Measurements from ENCODE around the gene LIPE. TPM values are rescaled to one million over a fixed set of nuclear protein-coding genes. Genes with fewer than 3 reads are reported as not detected.

The LIPE gene
- total RNA-seq, 1 experiment from 2014 or later, result 10.2 TPM

GRCh38 chr19:42409477-42409876, 17.7 kb downstream of the LIPE start:
- no peaks in the 10 kb centered on the region for H3K9me3 Mint-ChIP-seq
- no peak overlapping the region for H3K4me3 Mint-ChIP-seq
- TF ChIP-seq, protein P1, sequence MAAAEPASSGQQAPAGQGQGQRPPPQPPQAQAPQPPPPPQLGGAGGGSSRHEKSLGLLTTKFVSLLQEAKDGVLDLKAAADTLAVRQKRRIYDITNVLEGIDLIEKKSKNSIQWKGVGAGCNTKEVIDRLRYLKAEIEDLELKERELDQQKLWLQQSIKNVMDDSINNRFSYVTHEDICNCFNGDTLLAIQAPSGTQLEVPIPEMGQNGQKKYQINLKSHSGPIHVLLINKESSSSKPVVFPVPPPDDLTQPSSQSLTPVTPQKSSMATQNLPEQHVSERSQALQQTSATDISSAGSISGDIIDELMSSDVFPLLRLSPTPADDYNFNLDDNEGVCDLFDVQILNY (CRISPR knock-in tag; IDR thresholded peaks at IDR 0.05), result no peak
- TF ChIP-seq TP53 (CRISPR knock-in tag; IDR thresholded peaks at IDR 0.05) (no peak), TCF7 (CRISPR knock-in tag; IDR thresholded peaks at IDR 0.05; ENCODE audit: low read depth) (no peak), EMX1 (CRISPR knock-in tag; IDR thresholded peaks at IDR 0.05) (no peak), ATF3 (CRISPR knock-in tag; conservative IDR thresholded peaks at IDR 0.05) (no peak), OVOL2 (CRISPR knock-in tag; IDR thresholded peaks at IDR 0.05; ENCODE audit: borderline replicate concordance) (no peak), RORB (CRISPR knock-in tag; IDR thresholded peaks at IDR 0.05) (no peak), FOXJ3 (CRISPR knock-in tag; IDR thresholded peaks at IDR 0.05; ENCODE audit: borderline replicate concordance) (no peak), ZNF219 (CRISPR knock-in tag; IDR thresholded peaks at IDR 0.05; ENCODE audit: borderline replicate concordance) (no peak), ZNF317 (CRISPR knock-in tag; IDR thresholded peaks at IDR 0.05; ENCODE audit: borderline replicate concordance, low read depth) (no peak), JUN (CRISPR knock-in tag; IDR thresholded peaks at IDR 0.05) (no peak)
- TF ChIP-seq, protein P2, sequence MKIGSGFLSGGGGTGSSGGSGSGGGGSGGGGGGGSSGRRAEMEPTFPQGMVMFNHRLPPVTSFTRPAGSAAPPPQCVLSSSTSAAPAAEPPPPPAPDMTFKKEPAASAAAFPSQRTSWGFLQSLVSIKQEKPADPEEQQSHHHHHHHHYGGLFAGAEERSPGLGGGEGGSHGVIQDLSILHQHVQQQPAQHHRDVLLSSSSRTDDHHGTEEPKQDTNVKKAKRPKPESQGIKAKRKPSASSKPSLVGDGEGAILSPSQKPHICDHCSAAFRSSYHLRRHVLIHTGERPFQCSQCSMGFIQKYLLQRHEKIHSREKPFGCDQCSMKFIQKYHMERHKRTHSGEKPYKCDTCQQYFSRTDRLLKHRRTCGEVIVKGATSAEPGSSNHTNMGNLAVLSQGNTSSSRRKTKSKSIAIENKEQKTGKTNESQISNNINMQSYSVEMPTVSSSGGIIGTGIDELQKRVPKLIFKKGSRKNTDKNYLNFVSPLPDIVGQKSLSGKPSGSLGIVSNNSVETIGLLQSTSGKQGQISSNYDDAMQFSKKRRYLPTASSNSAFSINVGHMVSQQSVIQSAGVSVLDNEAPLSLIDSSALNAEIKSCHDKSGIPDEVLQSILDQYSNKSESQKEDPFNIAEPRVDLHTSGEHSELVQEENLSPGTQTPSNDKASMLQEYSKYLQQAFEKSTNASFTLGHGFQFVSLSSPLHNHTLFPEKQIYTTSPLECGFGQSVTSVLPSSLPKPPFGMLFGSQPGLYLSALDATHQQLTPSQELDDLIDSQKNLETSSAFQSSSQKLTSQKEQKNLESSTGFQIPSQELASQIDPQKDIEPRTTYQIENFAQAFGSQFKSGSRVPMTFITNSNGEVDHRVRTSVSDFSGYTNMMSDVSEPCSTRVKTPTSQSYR (CRISPR knock-in tag; IDR thresholded peaks at IDR 0.05), result no peak
- no peak for ATAC-seq
- ChIA-PET POLR2A (interaction anchor here (1.1 kb wide), 1 partner anchor 11 kb away, joined by 3 read pairs; no protein-coding TSS in a partner anchor), CTCF (interaction anchor here (1.2 to 1.6 kb wide), 3 partner anchors 11 to 31 kb away, joined by 3 to 8 read pairs (median 4); no protein-coding TSS in a partner anchor)
- H3K36me3 Mint-ChIP-seq, result 0 out of 2 replicates have a peak, but pooled peaks cover 8% of the 10 kb centered on the region
- H3K4me1 Mint-ChIP-seq, result peaks cover 15% of the 10 kb centered on the region
- H3K27ac Mint-ChIP-seq, result no peak overlapping the region
- no peak for DNase-seq (ENCODE audit: low spot score)
- peaks cover 87% of the 10 kb centered on the region for H3K27me3 Mint-ChIP-seq (ENCODE audit: low read depth)

DNA sequence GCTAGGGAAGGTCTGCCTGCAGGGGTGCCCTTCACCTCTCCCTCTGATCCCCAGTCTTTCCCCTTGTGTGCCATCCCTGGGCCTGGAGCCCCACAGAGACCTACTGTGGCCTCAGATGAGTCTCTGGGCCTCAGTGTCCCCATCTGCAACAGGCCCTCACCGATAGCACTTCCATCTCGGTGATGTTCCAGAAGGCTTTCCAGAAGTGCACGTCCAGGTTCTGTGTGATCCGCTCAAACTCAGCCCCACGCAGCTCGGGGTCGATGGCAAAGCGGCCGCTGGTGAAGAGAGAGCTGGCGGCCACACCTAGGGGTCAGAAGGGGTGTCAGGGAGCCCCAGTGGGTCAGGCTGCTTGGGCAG, 19.4 kb downstream of the LIPE start:
- ChIA-PET POLR2A (interaction anchor here (1.4 kb wide), 1 partner anchor 11 kb away, joined by 4 read pairs; no protein-coding TSS in a partner anchor), CTCF (interaction anchor here (1.3 to 1.5 kb wide), 2 partner anchors 27 to 33 kb away, joined by 3 to 6 read pairs; no protein-coding TSS in a partner anchor)
- no peaks in the 10 kb centered on the region for H3K9me3 Mint-ChIP-seq
- H3K36me3 Mint-ChIP-seq, result 0 out of 2 replicates have a peak, but pooled peaks cover 9% of the 10 kb centered on the region
- TF ChIP-seq ZNF423 (CRISPR knock-in tag; IDR thresholded peaks at IDR 0.05) (no peak), ATF1 (CRISPR knock-in tag; IDR thresholded peaks at IDR 0.05) (no peak), NR3C1 (CRISPR knock-in tag; conservative IDR thresholded peaks at IDR 0.05; ENCODE audit: low read depth) (no peak), ZNF121 (CRISPR knock-in tag; IDR thresholded peaks at IDR 0.05) (no peak), ZBTB43 (CRISPR knock-in tag; IDR thresholded peaks at IDR 0.05) (no peak)
- TF ChIP-seq, protein P3, sequence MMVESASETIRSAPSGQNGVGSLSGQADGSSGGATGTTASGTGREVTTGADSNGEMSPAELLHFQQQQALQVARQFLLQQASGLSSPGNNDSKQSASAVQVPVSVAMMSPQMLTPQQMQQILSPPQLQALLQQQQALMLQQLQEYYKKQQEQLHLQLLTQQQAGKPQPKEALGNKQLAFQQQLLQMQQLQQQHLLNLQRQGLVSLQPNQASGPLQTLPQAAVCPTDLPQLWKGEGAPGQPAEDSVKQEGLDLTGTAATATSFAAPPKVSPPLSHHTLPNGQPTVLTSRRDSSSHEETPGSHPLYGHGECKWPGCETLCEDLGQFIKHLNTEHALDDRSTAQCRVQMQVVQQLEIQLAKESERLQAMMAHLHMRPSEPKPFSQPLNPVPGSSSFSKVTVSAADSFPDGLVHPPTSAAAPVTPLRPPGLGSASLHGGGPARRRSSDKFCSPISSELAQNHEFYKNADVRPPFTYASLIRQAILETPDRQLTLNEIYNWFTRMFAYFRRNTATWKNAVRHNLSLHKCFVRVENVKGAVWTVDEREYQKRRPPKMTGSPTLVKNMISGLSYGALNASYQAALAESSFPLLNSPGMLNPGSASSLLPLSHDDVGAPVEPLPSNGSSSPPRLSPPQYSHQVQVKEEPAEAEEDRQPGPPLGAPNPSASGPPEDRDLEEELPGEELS (CRISPR knock-in tag; IDR thresholded peaks at IDR 0.05), result no peak
- H3K4me1 Mint-ChIP-seq, result peaks cover 14% of the 10 kb centered on the region
- no peak overlapping the region for H3K4me3 Mint-ChIP-seq
- H3K27ac Mint-ChIP-seq, result no peak overlapping the region
- peaks cover 86% of the 10 kb centered on the region for H3K27me3 Mint-ChIP-seq (ENCODE audit: low read depth)
- DNase-seq (ENCODE audit: low spot score), result no peak
- ATAC-seq, result no peak
